ENCODE data around the gene RTN4RL1. TPM values are rescaled to one million over a fixed set of nuclear protein-coding genes. Genes with fewer than 3 reads are reported as not detected.
A peak's percentile ranks its signal among the peaks of the same experiment; 100 is the strongest.

RTN4RL1 gene
- total RNA-seq, 2 donors from 2014 or later, result 3.1 to 3.6 TPM

DNA sequence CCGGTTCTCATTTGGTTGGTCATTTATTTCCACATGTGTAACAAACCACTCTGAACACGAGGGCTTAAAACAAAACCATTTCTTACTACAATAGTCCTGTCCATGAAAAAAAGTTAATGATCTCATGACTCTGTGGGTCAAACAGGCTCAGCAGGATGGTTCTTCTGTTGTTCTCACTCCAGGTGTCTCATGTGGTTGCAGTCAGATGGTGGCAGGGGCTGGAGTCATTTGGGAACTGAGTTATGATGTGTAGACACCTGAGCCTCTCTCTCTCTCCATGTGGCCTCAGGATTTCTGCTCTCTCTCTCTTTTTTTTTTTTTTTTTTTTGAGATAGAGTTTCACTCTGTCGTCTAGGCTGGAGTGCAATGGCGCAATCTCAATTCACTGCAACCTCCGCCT lies 55.4 kb downstream of the RTN4RL1 start:
- Histone ChIP-seq H3K27me3 (no peaks in the 10 kb centered on the region), H3K4me3 (no peak overlapping the region), H3K36me3 (replicated peaks in 1 of 2; ENCODE audit: insufficient read depth in 1 of 2, low read depth in 2 of 2) (no peaks in the 10 kb centered on the region), H3K4me1 (peaks cover 22% of the 10 kb centered on the region), H3K9me3 (no peaks in the 10 kb centered on the region), H3K27ac (no peak overlapping the region)
- 69 to 82% methylated on average over 4 to 5 of the region's 5 CpGs for WGBS, 2 donors
- TF ChIP-seq, protein P1, sequence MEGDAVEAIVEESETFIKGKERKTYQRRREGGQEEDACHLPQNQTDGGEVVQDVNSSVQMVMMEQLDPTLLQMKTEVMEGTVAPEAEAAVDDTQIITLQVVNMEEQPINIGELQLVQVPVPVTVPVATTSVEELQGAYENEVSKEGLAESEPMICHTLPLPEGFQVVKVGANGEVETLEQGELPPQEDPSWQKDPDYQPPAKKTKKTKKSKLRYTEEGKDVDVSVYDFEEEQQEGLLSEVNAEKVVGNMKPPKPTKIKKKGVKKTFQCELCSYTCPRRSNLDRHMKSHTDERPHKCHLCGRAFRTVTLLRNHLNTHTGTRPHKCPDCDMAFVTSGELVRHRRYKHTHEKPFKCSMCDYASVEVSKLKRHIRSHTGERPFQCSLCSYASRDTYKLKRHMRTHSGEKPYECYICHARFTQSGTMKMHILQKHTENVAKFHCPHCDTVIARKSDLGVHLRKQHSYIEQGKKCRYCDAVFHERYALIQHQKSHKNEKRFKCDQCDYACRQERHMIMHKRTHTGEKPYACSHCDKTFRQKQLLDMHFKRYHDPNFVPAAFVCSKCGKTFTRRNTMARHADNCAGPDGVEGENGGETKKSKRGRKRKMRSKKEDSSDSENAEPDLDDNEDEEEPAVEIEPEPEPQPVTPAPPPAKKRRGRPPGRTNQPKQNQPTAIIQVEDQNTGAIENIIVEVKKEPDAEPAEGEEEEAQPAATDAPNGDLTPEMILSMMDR (IDR thresholded peaks at IDR 0.05), result no peak
- TF ChIP-seq POLR2A (IDR thresholded peaks at IDR 0.05), result no peak
- DNase-seq (no peak), ATAC-seq (no peak)
- intact Hi-C loops (cut with DNase I), result no loop called here

DNA sequence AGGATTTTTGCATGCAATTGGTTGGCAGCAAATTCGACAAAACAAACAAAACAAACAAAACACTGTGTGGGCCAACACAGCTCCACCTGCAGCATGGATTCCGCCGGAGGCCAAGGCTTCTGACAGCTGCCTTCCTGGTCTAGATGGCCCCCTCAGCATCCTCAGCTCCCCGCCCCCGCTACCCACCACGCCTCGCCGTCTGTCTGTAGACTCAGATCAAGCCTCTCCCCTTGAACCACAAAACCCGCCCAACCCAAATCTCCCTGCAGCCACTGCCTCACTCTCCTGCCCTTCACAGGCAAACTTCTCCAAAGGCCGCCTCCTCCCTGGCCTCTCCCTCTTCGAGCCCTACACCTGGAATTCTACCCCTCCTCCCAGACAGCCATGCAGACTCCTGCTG lies 57.9 kb downstream of the RTN4RL1 start:
- Histone ChIP-seq H3K27me3 (no peaks in the 10 kb centered on the region), H3K4me3 (no peak overlapping the region), H3K27ac (peak overlapping the region in 3 of 4 donors; percentile 52 to 58 (median 57)), H3K4me1 (peaks cover 22% of the 10 kb centered on the region), H3K36me3 (replicated peaks in 1 of 2; ENCODE audit: insufficient read depth in 1 of 2, low read depth in 2 of 2) (no peaks in the 10 kb centered on the region), H3K9me3 (no peaks in the 10 kb centered on the region)
- DNase-seq (peak in 1 of 4 donors; percentile 19), ATAC-seq (peak; percentile 25)
- intact Hi-C loops (cut with DNase I), result no loop called here
- no peak for TF ChIP-seq POLR2A (IDR thresholded peaks at IDR 0.05)
- TF ChIP-seq, protein P1 (IDR thresholded peaks at IDR 0.05), result peak in 1 of 7 experiments; percentile 12
- WGBS, 2 donors, result 41 to 53% methylated on average over 10 to 11 of the region's 11 CpGs

DNA sequence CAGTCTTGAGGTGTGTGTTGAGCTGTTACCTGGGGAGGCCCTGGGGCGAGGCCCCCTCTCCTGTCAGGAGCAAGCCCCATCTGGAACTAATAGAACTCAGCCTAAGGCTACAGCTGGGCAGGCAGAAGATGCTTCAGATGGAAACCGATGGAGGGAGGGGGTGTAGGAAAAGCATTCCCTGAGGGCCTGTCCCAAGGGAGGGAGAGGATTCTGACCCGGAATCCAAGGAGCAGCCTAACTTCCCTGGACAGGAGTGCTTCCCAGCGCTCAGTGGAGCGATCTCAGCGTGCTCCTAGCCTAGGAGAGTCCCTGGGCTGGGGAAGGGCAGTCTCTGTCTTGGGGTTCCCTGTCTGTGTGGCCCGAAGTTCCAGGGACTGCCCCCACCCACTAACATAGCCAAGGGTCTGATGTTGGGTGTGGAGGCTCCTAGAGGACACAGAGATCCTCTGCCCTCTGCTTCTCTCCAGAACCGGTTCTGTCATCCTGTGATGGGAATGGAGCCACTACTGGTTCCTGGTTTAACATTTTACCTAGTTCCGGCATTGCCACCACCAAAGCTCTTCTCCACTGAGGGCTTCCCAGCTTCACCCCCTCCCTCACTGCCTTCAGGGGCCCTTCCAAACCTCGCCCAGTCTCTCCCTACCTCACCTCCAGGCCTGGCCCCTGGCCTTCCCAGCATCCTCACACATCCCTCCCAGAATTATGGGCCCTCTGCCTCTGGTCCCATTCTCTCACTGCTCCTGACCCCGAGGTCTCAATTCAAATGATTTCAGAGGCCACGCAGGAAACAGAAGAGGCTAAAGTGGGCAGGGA lies 58.7 kb downstream of the RTN4RL1 start:
- WGBS, 2 donors, result 59 to 60% methylated on average over 11 to 12 of the region's 12 CpGs
- H3K27ac ChIP-seq, result peak overlapping the region in 3 of 4 donors; percentile 52 to 58 (median 57)
- peak; percentile 14 for ATAC-seq
- H3K9me3 ChIP-seq, result no peaks in the 10 kb centered on the region
- H3K4me3 ChIP-seq, result no peak overlapping the region
- H3K36me3 ChIP-seq (replicated peaks in 1 of 2; ENCODE audit: insufficient read depth in 1 of 2, low read depth in 2 of 2), result no peaks in the 10 kb centered on the region
- peaks cover 22% of the 10 kb centered on the region for H3K4me1 ChIP-seq
- no peaks in the 10 kb centered on the region for H3K27me3 ChIP-seq
- intact Hi-C loops (cut with DNase I), result no loop called here
- DNase-seq, result no peak
- TF ChIP-seq, protein P1 (IDR thresholded peaks at IDR 0.05), result no peak
- TF ChIP-seq POLR2A (IDR thresholded peaks at IDR 0.05), result no peak

DNA sequence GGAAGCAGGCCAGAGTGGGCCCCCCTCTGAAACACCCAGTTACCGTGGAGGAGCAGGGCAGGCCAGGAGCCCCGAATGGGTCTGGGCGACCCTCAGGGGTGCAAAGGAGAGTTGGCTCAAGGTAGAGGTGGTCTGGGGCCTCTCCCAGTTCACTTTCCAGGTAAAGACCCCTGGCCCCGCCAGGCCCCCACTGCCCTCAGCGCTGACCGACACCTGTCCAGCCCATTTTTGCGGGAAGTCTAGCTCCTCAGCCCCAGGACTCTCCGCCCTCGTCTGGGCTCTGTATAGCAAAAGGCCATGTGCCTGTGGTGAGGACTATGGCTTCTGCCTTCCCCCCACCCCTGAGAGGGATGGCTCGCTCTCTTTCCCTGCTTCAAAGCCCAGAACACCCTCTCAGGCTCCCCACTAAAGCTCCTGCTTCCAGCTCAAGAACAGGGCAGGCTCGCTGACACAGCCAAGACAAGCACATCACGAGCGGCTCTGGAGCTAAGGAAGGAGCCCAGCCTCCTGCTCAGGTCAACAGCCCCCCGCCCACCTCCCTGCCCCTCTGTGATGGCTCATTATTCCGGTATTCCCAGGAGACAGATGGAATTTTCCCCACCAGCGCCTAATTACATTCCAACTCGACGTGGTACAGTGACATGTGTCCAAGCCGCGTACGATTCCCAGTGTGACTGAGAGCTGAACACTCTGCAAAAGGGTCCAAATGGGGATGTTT lies 59.4 kb downstream of the RTN4RL1 start:
- no peaks in the 10 kb centered on the region for H3K36me3 ChIP-seq (replicated peaks in 1 of 2; ENCODE audit: insufficient read depth in 1 of 2, low read depth in 2 of 2)
- ATAC-seq, result peak; percentile 36
- intact Hi-C loops (cut with DNase I), result no loop called here
- no peaks in the 10 kb centered on the region for H3K9me3 ChIP-seq
- peak overlapping the region in 3 of 4 donors; percentile 52 to 58 (median 57) for H3K27ac ChIP-seq
- H3K4me3 ChIP-seq, result no peak overlapping the region
- DNase-seq, result no peak
- H3K27me3 ChIP-seq, result no peaks in the 10 kb centered on the region
- 57 to 79% methylated on average over 13 to 16 of the region's 21 CpGs for WGBS, 2 donors
- peaks cover 22% of the 10 kb centered on the region for H3K4me1 ChIP-seq
- TF ChIP-seq, protein P1 (IDR thresholded peaks at IDR 0.05), result no peak
- TF ChIP-seq POLR2A (IDR thresholded peaks at IDR 0.05), result no peak
